Mucosa of descending colon (tissue), 3 donors: ENCODE data around the gene SOX6. TPM values are rescaled to one million over a fixed set of nuclear protein-coding genes. Genes with fewer than 3 reads are reported as not detected.

Source experiments
- ATAC-seq: fragments of 200-7000 bp; cut with Tn5 transposase; one replicate; pipeline ENCODE4 v1.9.1; 2020; ENCODE audit warnings: mild to moderate bottlenecking, moderate library complexity
- DNase-seq, 3 donors: peaks; one replicate each; pipeline ENCODE4 v3.0.0-alpha.2; 2020
- H3K36me3 ChIP-seq: fragments of 200-600 bp; one replicate; pipeline ENCODE4 v1.8.0; 2021; ENCODE audit warnings: low read depth, mild to moderate bottlenecking
- H3K4me1 ChIP-seq: fragments of 200-600 bp; one replicate; pipeline ENCODE4 v1.8.0; 2021; ENCODE audit warnings: low read depth, mild to moderate bottlenecking
- H3K4me3 ChIP-seq: fragments of 200-600 bp; one replicate; pipeline ENCODE4 v1.8.0; 2021; ENCODE audit warnings: mild to moderate bottlenecking
- H3K9me3 ChIP-seq: fragments of 200-600 bp; one replicate; pipeline ENCODE4 v1.8.0; 2021; ENCODE audit warnings: mild to moderate bottlenecking
- intact Hi-C, 2 donors: fragments of 100-400 bp; cut with DNase I in 1 of 2; cut with micrococcal nuclease in 1 of 2; formaldehyde crosslinking; loops; one replicate each; pipeline versions ENCODE4 v1.11.0 to v1.11.1; 2022; cut with DNase I, micrococcal nuclease
- total RNA-seq, 3 donors: library from RNA; stranded (reverse); fragmentation: NEBNext Ultra II Directional in 2 of 3; extraction: Animal tissue kit (Norgen Biotek cat#: 25700) in 2 of 3; gene quantifications; one replicate each; pipeline versions ENCODE4 v1.2.1 to v1.2.4, GENCODE V29; 2021 to 2023
- TF ChIP-seq, protein P1 (sequence below): fragments of 200-600 bp; IDR thresholded peaks from one replicate; pipeline ENCODE4 v1.8.0; 2022; ENCODE audit warnings: antibody characterized with exemption, mild to moderate bottlenecking
- donor health status: DM: no; HTN: no; CAD: no; lungs with moderate emphysema.
- donor health status: DM: no; HTN: no; CAD: no.
- donor health status: DM: no; HTN: yes; CAD: no.

SOX6 gene
- total RNA-seq, 3 donors from 2014 or later: 5.8 to 6.5 (median 6.0) TPM

DNA sequence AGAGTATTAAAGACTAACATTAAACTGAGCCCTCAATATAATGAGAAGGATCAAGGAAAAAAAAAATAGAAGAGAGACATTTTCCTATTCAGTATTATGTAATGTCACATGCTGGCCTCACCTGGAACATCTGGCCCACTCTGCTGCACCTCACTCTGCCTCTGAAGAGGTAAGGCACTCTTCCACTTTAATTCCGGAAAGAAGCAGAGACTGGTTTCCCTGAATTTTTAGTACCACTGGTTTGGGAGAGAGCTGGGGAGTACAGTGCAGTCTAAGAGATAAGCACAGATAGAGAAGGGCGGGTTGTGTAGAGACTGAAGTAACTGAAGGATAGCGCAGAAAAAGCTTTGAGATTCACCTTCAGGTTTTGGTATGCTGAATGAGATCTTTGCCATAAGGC is 178.7 kb downstream of the SOX6 start:
- no peaks in the 10 kb centered on the region for H3K9me3 ChIP-seq
- no peak for DNase-seq
- no peaks in the 10 kb centered on the region for H3K4me1 ChIP-seq
- no peak overlapping the region for H3K4me3 ChIP-seq
- TF ChIP-seq, protein P1, sequence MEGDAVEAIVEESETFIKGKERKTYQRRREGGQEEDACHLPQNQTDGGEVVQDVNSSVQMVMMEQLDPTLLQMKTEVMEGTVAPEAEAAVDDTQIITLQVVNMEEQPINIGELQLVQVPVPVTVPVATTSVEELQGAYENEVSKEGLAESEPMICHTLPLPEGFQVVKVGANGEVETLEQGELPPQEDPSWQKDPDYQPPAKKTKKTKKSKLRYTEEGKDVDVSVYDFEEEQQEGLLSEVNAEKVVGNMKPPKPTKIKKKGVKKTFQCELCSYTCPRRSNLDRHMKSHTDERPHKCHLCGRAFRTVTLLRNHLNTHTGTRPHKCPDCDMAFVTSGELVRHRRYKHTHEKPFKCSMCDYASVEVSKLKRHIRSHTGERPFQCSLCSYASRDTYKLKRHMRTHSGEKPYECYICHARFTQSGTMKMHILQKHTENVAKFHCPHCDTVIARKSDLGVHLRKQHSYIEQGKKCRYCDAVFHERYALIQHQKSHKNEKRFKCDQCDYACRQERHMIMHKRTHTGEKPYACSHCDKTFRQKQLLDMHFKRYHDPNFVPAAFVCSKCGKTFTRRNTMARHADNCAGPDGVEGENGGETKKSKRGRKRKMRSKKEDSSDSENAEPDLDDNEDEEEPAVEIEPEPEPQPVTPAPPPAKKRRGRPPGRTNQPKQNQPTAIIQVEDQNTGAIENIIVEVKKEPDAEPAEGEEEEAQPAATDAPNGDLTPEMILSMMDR: no peak
- no peaks in the 10 kb centered on the region for H3K36me3 ChIP-seq
- ATAC-seq: no peak
- intact Hi-C loops: no loop called here

DNA sequence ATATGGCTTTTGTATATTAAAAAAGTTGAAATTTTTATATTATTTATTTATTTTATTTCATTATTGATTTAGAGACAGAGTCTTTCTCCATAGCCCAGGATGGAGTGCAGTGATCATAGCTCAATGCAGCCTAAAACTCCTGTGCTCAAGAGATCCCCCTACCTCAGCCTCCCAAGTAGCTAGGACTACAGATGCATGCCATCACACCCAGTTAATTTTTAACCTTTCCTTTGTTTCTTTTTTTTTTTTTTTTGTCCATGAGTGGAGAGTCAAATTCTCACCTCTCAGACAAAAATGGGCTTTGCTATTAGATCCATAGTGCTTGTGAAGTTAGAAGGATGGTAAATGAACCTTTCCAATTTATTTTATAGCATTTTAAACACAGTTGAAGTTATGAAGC is 182.5 kb downstream of the SOX6 start:
- Histone ChIP-seq H3K36me3 (no peaks in the 10 kb centered on the region), H3K4me1 (no peaks in the 10 kb centered on the region), H3K4me3 (no peak overlapping the region), H3K9me3 (no peaks in the 10 kb centered on the region)
- DNase-seq (no peak), ATAC-seq (no peak)
- intact Hi-C loops: no loop called here
- TF ChIP-seq, protein P1: no peak

DNA sequence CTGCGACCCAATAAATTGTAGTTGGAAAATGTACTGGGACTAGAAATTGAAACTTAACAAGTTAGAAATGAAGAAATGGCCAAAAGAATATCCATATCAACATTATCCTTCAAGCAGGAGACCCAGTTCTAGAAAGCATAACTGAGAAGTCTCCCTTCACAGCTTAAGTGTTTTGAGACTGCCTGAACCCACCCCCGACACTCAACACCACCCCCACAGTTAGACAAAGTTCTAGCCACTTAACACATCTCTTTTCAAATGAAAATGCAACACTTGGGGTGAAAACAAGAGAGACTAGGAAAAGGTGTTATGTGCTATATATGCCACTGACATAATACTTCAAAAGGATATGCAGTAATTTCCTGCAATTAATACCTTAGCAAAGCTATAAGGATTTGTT is 184.5 kb downstream of the SOX6 start:
- no peaks in the 10 kb centered on the region for H3K4me1 ChIP-seq
- TF ChIP-seq, protein P1: no peak
- no peak overlapping the region for H3K4me3 ChIP-seq
- no peaks in the 10 kb centered on the region for H3K9me3 ChIP-seq
- DNase-seq (no peak), ATAC-seq (no peak)
- H3K36me3 ChIP-seq: no peaks in the 10 kb centered on the region
- intact Hi-C loops: no loop called here

DNA sequence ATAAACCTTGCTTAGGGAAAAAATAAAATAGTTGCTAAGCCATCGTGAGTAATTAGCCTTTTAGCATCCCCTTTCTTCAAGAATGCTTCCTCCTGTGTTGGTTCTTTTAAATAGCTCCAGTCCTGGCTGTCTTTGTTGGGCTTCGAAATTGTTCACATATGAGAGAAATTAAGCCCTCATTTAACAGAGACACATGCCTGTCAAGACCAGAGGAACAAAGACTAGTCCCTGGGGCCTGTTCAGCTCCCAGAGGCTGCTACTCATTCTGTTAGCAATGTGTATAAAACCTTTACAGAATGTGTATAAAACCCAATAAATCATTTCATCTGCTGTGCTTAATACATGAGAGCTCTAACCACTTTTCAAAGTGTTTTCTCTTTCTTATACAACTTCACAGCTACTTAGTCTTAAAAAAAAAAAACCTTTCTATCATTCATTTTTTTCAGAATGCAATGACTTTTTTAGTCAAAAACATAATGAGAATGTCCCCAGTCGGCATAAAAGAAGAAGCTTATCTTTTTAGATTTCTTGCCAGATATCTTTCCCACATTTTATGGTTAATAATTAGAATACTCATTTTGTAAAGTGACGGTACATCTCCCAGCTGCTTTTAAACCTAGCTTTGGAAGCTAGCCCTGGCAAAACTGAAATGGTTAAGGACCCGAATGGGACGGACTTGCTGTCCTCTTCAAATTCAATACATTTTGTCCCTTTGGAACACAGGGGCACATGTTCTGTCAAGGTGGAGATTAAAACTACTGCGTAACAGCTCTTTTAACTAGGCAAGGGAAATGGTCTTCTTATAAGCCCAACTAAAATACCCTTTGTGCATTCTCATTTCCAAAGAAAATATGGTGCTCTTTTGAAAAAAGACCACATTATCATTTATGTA is 186.1 kb downstream of the SOX6 start:
- TF ChIP-seq, protein P1: no peak
- no peaks in the 10 kb centered on the region for H3K4me1 ChIP-seq
- intact Hi-C loops: no loop called here

DNA sequence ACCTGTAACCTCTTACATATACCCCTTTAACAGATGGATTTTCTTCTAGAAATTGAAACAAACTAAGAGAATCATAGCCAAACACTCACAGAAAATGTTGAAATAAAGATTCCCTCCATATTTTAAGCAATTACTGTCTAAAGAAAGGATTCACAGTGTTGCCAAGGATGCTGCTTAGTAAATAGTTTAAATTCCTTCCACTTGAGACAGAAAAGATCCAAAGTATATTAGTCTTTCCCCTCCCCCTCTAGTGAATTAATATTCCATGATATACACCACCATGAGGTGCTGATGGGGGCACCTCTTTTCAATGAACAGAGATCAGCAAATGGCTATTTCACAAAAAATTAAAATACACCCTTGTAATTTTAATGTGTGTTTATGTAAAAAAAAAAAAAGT is 186.8 kb downstream of the SOX6 start:
- Histone ChIP-seq H3K9me3 (no peaks in the 10 kb centered on the region), H3K36me3 (no peaks in the 10 kb centered on the region), H3K4me3 (no peak overlapping the region), H3K4me1 (no peaks in the 10 kb centered on the region)
- ATAC-seq: no peak
- no peak for DNase-seq
- intact Hi-C loops: no loop called here
- TF ChIP-seq, protein P1: no peak

More for the DNA sequence above, 186.1 kb downstream of the SOX6 start:
- ATAC-seq: no peak
- H3K9me3 ChIP-seq: no peaks in the 10 kb centered on the region
- H3K4me3 ChIP-seq: no peak overlapping the region
- no peak for DNase-seq
- H3K36me3 ChIP-seq: no peaks in the 10 kb centered on the region
